CD4-positive, alpha-beta T cell treated with Interleukin-6 for 4 hours (primary cell): ENCODE data around the gene TXLNB.
"Not testable (repeated sequence)": the region's sequence is repeated elsewhere in the genome, so short reads cannot be mapped to it uniquely, and the experiment has no call there.

Experiments used
- DNase-seq: peaks from one replicate; pipeline ENCODE4 v3.0.0-alpha.2; 2020; ENCODE audit warnings: mixed read lengths

The TXLNB gene

DNA sequence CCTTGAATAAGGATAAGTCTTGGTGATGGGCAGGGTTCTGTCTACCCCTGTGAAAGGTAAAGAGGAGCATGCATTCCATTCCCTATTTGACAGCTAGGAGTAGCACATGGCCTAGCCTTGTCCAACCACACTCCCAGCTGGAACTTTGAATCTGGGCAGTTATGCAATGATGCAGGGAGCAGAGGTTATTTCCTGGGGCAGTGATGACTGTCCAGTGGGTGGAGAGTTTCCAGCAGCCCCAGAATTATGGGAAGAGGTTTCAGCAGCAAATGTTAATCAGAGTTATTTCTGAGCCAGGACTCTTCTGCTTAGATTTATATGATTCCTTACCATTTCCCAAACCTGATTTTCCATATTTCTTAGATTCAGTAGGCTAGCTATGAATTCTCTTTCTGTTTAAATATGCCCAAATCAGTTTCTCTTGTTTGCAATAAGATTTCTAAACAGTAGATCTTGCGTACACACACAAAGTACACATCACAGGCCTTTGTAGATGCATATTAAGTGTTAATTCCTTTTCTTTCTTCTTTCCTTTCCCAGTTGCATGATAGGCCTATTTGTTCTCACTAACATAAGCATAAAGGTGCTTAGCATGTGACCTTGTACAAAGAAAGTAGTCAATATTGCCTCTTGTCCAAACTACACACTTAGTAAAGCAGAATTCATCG lies 17.3 kb upstream of the TXLNB start:
- no peak for DNase-seq

DNA sequence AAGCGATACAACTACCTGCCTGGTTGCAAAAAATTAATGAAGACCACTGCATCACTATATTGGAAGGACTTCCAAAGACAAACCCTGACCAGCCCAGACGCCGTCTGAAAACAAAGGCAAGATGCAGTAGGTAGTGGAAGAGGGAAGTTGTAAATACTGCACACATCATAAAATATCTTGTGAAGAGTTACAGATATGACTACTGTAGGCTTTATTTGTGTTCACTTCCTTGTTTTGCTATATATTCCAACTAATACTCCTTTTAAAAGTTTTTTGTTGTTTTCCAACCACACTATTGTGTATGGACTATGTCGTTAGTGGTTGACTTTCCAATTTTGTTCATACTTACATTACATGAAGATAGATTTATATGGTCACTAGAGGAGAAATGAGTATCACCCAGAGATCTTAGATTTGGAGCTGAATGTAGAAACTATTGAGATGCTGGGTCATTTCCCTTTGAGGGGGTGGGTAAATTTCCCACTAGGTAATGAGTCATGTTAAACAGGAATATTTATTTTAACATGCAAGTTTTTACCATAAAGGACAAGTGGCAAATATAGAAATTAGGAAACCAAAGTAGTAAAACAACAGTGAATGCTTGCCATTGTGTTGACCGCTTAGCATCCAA lies 16.6 kb upstream of the TXLNB start:
- no peak for DNase-seq

GRCh38 chr6:139306291-139306981 lies 14.6 kb upstream of the TXLNB start:
- no peak for DNase-seq

GRCh38 chr6:139303185-139303584 lies 11.4 kb upstream of the TXLNB start:
- DNase-seq = no peak

- no peak for DNase-seq
These were observed 6.1 kb upstream of the TXLNB start for GRCh38 chr6:139297921-139298320.

DNA sequence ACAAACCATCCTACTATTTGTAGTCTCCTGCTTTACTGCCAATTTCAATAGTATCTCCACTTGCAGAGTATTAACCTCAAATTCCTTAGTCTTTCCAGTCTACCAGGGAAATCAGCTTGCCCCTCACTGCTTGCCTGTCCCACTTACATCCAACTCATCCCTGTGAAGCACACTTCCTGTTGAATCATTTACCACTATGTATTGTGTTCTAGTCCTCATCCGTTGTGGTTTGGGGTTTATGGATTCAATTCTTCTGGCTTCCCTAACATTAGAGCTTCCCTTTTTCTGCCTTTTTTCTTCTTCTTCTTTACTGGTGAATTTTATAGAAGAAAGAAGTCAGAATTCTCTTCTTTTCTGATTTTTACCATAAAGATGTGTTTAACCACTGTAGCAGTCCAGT lies 5.1 kb upstream of the TXLNB start:
- no peak for DNase-seq

- no peak for DNase-seq
These were observed 4.1 kb upstream of the TXLNB start for GRCh38 chr6:139295901-139296300.

- no peak for DNase-seq
These were observed 2.3 kb upstream of the TXLNB start for GRCh38 chr6:139294090-139294489.

GRCh38 chr6:139293230-139293629 lies 1.4 kb upstream of the TXLNB start:
- DNase-seq = not testable (repeated sequence)

DNA sequence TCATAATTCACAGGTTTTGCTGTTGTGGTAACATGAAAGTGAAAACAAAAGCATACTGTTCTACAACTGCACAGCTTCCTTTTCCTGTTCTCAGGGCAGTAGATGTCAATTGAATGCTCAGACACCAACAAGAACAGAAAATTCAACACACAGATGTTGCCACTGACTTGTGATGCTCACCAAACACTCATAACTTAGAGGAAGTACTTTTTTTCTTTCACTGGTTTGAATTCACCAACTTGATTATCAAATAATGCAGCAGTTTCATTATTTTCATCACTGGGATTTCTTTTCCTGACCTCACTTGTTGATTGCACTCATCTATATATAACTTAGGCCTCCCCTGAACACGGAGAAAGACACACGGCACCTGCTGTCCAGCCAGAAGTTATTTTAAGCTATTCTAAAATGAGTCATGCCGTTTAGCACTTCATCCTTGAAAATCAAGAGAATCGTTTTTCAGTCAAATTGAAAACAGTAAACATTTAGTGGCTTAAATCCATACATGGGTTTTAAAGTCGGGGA lies 949 bp downstream of the TXLNB start:
- DNase-seq = peak; percentile 29

DNA sequence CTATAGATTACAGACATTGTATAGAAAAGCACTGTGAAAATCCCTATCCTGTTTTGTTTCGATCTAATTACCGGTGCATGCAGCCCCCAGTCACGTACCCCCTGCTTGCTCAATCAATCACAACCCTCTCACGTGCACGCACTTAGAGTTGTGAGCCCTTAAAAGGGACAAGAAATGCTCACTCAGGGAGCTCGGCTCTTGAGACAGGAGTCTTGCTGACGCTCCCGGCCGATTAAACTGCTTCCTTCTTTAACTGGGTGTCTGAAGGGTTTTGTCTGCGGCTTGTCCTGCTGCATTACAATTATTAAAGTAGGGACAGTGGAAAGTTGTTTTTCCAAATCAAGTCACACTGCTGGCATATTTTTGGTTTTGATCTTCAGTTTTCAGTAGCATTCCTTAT lies 2.6 kb downstream of the TXLNB start:
- DNase-seq = no peak

GRCh38 chr6:139288496-139289040 lies 3.2 kb downstream of the TXLNB start:
- no peak for DNase-seq

- no peak for DNase-seq
These were observed 3.9 kb downstream of the TXLNB start for GRCh38 chr6:139287868-139288267.

GRCh38 chr6:139286438-139286837 lies 5.4 kb downstream of the TXLNB start:
- DNase-seq = not testable (repeated sequence)

DNA sequence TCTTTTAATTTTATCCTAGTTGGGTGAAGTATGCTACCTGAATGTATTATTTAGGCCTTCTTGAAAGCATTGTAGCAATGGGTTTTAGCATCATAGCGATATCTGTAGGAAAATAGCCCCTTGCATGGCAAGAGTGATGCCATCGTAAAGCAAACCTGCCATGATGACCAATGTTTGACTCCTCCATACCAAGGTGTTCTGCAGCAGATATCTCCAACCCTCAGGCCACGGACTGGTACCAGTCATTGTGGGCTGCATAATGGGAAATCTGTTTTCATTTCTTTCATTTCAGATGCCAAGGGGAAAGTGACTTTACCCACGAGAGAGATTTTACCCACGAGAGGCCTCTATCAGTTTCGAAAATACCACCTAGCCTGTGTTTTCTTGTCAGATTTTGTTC lies 6.2 kb downstream of the TXLNB start:
- no peak for DNase-seq

- DNase-seq = no peak
These were observed 7.0 kb downstream of the TXLNB start for GRCh38 chr6:139284789-139285188.

- DNase-seq = no peak
These were observed 9.1 kb downstream of the TXLNB start for GRCh38 chr6:139282684-139283083.

DNA sequence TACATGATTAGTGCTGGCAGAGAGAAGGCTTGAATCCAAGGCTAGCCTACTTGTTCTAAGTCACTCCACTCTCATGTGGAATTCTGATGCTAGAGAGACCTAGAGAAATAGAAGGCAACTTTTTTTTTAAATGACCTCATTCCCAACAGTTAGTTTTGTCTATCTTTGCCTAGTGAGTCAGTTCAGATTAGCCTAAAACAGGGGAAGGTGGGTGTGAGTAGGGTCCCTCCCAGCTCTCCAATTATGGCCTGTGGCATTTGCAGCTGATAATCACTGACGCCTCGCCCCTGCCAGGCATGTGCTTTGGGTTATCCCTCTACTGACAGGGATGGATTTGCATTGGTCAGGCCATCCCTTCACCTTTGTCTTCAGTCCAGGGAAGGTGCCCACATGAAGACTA lies 13.6 kb downstream of the TXLNB start:
- no peak for DNase-seq

GRCh38 chr6:139277587-139277986 lies 14.2 kb downstream of the TXLNB start:
- DNase-seq = no peak

DNA sequence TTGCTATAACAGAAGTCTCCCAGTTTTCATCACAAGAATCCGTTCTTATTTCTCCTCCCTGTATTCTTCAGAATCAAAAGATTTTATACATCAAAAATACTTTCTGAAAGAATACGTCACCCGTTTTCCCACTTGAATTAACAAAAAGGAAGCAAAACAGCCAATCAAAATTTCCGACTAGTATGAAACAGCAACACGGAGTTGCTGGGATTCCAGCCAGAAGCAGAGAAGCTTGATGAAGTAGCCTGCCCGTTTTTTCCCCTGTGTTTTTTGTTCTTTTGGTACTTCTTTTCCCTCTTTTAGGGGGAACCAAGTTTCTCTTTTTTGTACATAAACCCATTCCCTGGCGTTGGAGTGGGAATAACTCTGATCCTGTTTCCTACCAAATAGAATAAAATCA lies 14.6 kb downstream of the TXLNB start:
- DNase-seq = no peak

DNA sequence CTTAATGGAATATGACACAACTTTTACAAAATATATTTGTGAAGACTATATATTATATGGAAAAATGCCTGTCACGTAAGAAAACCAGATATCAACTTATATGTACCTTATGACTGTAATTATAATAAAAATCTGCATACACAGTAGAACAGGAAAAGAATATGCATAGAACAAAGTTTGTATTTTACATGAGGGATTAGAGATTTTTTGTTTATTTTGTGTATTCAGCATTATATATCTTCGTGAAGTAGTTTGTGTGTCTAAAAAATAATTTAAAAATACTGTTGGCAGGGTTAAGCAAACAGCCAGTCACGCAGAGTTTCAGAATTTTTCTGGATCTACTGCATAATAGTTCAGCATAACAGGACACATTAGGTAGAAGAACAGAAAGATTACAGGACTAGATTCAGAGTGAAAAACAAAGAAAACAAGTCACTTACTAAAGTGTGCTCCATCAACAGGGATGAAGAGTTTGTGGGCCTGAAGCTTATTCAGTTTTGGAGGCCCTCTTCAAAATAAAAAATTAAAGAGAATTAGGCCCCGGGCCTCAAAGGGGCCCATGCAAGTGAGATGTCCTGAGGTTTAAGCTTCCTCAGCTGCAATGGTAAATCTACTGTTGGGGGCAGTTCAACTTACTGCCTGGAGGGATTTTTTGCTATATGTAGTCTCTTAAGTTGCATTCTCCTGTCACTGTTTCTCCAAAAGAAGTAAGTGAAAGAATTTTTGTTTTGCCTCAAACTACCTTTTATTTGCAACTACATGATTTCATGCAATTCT lies 16.3 kb downstream of the TXLNB start:
- DNase-seq = no peak

DNA sequence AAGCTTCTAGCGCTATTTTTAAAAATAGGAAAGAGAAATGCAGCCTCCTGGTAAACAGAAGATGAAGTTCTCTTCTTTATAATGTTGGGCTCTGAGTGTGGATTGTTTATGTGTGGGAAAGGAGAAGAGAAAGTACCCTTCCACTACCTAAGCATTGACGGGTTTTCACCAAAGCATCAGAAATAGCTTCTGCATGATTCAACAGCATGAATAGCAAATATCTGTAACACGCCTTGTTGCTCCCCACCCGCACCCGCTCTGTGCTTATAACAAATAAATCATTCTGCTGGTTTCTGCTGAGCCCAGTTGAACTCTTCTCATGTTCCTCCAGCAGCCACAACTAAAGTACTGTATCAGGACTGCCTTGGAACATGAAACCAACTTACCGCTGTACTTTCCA lies 20.7 kb downstream of the TXLNB start:
- no peak for DNase-seq

GRCh38 chr6:139270249-139270648 lies 21.5 kb downstream of the TXLNB start:
- no peak for DNase-seq
